Hepatocyte (in vitro differentiated cells): ENCODE results near the gene SARDH.

Experiments
- CTCF ChIP-seq: fragments of 200-600 bp; sonication (generic); IDR thresholded peaks from 2 replicates; pipeline ENCODE4 v1.5.1; 2016; ENCODE audit warnings: antibody characterized with exemption, mild to moderate bottlenecking; ENCODE audit not compliant: poor library complexity
- EZH2 ChIP-seq: fragments of 200-600 bp; sonication (generic); IDR thresholded peaks from 2 replicates; pipeline ENCODE4 v1.6.1; 2016; ENCODE audit warnings: antibody characterized with exemption, mild to moderate bottlenecking, borderline replicate concordance
- EZH2phosphoT487 ChIP-seq: fragments of 200-600 bp; sonication (generic); IDR thresholded peaks from one replicate; pipeline ENCODE4 v1.6.1; 2018; ENCODE audit warnings: antibody characterized with exemption, mild to moderate bottlenecking, low read depth, moderate library complexity; ENCODE audit not compliant: unreplicated experiment, severe bottlenecking

DNA sequence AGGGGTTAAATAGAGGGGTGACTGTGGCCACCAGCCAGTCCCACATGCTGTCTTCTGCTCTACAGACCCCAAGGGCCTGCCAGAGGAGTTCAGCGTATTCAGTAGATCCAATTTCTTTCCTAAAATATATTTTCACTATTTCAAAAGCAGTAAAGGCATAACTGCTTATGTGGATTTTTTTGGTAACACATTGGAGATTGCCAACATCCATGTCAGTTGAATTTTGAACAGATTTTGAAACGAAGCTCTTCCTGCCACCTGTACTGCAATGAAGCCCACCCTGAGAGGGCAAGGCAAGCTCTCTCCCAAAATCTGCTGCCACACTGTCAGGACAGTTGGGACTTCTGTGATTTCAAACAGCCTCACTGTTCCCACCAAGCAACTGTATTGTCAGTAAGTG, 37.1 kb upstream of the SARDH start:
- TF ChIP-seq EZH2 (no peak), CTCF (no peak), EZH2phosphoT487 (no peak)
